ENCODE results near the gene CNBP.
"Not testable (repeated sequence)": the region's sequence is repeated elsewhere in the genome, so short reads cannot be mapped to it uniquely, and the experiment has no call there.

Gene CNBP

DNA sequence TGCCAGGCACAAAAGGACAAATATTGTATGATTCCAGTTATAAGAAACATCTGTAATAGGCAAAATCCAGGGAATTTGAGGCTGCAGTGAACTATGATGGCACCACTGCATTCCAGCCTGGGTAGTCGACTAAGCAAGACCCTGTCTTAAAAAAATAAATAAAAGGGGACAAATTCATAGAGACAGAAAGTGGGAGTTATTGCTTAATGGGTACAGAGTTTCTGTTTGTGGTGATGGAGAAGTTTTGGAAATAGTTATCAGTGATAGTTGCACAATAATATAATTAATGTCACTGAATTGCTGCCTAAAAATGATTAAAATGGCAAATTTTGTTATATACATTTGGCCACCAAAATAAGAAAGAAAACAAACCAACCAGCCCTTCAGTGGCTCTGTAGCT is 27.6 kb upstream of the CNBP start:
- DNase-seq (ENCODE audit: low read depth): peak; percentile 49
- Histone ChIP-seq H3K9ac (ENCODE audit: low read length) (peak overlapping the region; percentile 39), H3K4me1 (ENCODE audit: control insufficient read depth, insufficient read depth, low read length) (peaks cover 19% of the 10 kb centered on the region), H3K9me3 (ENCODE audit: control insufficient read depth, low read length) (no peaks in the 10 kb centered on the region), H3K4me3 (ENCODE audit: low read length) (no peak overlapping the region), H3K36me3 (ENCODE audit: control insufficient read depth, insufficient read depth, low read length, severe bottlenecking) (no peaks in the 10 kb centered on the region), H3K27me3 (replicated peaks; ENCODE audit: control insufficient read depth, insufficient read depth, low read length) (no peaks in the 10 kb centered on the region)

DNA sequence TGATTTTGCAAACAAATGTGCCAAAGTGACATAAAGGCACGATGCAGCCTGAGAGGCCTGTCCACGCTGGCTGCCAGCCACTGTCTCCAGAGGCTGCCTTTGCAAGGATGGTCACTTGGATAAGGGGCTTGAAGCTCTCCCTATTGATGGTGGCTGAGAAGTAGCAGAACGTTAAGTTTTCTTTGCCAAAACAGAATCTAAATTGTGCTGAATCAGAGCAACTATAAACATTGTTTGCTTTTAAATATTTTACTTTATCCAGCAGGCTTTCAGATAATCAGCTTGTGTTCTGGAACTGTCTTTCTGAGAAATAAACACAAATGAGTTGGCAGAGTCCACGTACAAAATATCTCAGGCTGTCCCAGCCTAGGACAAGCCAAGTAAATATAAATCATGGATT is 23.8 kb upstream of the CNBP start:
- H3K9me3 ChIP-seq (ENCODE audit: control insufficient read depth, low read length): no peaks in the 10 kb centered on the region
- H3K4me3 ChIP-seq (ENCODE audit: low read length): no peak overlapping the region
- no peaks in the 10 kb centered on the region for H3K36me3 ChIP-seq (ENCODE audit: control insufficient read depth, insufficient read depth, low read length, severe bottlenecking)
- H3K9ac ChIP-seq (ENCODE audit: low read length): peak overlapping the region; percentile 74
- peak; percentile 43 for DNase-seq (ENCODE audit: low read depth)
- H3K27me3 ChIP-seq (replicated peaks; ENCODE audit: control insufficient read depth, insufficient read depth, low read length): no peaks in the 10 kb centered on the region
- peaks cover 19% of the 10 kb centered on the region for H3K4me1 ChIP-seq (ENCODE audit: control insufficient read depth, insufficient read depth, low read length)

DNA sequence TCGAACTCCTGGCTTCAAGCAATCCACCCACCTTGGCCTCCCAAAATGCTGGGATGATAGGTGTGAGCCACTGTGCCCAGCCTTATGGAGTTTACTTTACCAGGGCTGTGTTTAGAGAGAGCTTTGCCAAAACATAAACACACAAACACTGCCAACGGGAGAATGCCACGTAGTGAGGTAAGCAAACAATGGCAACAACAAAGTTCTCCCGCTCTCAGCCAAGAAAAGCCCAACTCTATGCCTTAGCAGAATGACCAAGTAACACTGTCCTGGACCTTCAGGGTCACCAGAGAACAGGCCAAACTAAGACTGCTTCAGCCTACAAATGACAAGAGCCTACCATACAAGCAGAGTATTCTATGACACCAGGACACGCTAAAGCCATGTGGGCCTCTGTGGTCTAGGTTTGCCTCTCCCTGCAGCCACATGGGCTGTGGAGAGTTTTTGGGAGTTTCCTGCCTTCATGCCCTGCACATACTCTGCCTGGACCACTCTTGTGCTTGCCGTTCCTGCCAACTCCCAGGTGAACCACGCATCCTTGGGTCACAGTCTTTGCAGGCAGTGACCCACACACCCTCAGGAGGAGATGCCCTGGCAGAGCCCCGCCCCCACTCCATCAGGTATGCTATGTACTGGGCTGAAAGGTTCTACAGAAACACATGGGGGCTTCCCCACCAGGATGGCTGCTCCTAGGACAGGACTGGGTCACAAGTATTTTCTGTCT is 21.6 kb upstream of the CNBP start:
- no peaks in the 10 kb centered on the region for H3K27me3 ChIP-seq (replicated peaks; ENCODE audit: control insufficient read depth, insufficient read depth, low read length)
- no peak overlapping the region for H3K9ac ChIP-seq (ENCODE audit: low read length)
- H3K4me1 ChIP-seq (ENCODE audit: control insufficient read depth, insufficient read depth, low read length): peaks cover 7% of the 10 kb centered on the region
- H3K36me3 ChIP-seq (ENCODE audit: control insufficient read depth, insufficient read depth, low read length, severe bottlenecking): no peaks in the 10 kb centered on the region
- no peak overlapping the region for H3K4me3 ChIP-seq (ENCODE audit: low read length)
- no peak for DNase-seq (ENCODE audit: low read depth)
- no peaks in the 10 kb centered on the region for H3K9me3 ChIP-seq (ENCODE audit: control insufficient read depth, low read length)

DNA sequence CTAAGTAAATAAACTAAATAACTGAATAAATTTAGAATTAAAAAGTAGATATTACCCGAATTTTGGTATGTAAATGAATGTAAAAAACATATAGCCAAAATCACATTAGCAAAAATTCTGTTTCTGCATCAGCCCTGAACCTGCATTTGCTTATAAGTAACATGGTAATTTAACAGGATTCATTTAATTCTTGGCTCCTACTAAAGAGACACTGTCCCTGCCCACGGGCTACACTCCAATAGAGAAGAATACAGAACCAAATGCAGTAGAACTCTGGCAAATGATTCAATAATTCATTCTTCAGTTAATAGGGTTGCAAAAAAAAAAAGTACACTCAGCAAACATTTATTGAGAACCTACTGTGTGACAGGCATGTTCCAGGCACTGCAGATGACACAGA is 20.8 kb upstream of the CNBP start:
- no peak for DNase-seq (ENCODE audit: low read depth)
- H3K9me3 ChIP-seq (ENCODE audit: control insufficient read depth, low read length): no peaks in the 10 kb centered on the region
- H3K9ac ChIP-seq (ENCODE audit: low read length): no peak overlapping the region
- H3K27me3 ChIP-seq (replicated peaks; ENCODE audit: control insufficient read depth, insufficient read depth, low read length): no peaks in the 10 kb centered on the region
- H3K4me1 ChIP-seq (ENCODE audit: control insufficient read depth, insufficient read depth, low read length): peaks cover 7% of the 10 kb centered on the region
- H3K4me3 ChIP-seq (ENCODE audit: low read length): no peak overlapping the region
- no peaks in the 10 kb centered on the region for H3K36me3 ChIP-seq (ENCODE audit: control insufficient read depth, insufficient read depth, low read length, severe bottlenecking)

DNA sequence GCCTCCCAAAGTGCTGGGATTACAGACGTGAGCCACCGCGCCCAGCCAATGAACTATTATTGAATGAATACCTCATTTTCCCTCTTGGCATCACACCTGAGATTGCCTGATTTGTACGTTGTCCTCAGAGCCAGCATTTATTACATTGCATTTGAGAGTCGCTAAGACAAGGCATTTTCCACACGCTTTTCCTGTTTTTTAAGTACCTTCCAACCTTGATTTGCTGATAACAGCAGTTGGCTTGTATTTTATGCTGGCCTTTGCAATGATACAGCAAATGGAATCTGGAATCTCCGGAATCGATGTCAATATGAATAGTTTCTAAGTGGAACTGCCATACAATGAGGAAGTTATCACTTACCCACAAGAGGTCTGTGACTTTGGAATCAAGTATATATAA is 15.7 kb upstream of the CNBP start:
- H3K27me3 ChIP-seq (replicated peaks; ENCODE audit: control insufficient read depth, insufficient read depth, low read length): no peaks in the 10 kb centered on the region
- H3K36me3 ChIP-seq (ENCODE audit: control insufficient read depth, insufficient read depth, low read length, severe bottlenecking): no peaks in the 10 kb centered on the region
- no peak overlapping the region for H3K9ac ChIP-seq (ENCODE audit: low read length)
- peaks cover 27% of the 10 kb centered on the region for H3K4me1 ChIP-seq (ENCODE audit: control insufficient read depth, insufficient read depth, low read length)
- no peak overlapping the region for H3K4me3 ChIP-seq (ENCODE audit: low read length)
- DNase-seq (ENCODE audit: low read depth): no peak
- no peaks in the 10 kb centered on the region for H3K9me3 ChIP-seq (ENCODE audit: control insufficient read depth, low read length)

DNA sequence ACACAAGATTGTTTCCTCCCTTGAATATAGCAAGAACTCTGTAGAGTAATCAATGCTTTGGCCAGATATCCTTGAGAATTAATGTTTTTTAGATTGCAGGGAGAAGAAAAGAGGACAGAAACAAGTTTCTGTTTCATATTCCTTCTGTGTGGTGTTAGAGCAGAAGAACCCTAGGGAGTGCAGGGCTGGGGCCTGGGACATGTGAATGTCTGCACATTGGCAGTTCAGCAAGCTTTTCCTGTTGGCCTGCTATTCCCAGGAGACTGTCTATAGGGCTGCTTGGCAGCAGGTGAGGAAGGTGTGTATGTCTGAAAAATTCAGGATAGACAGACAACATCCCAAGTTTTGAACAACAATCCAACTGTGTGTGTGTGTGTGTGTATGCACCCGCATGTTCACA is 13.6 kb upstream of the CNBP start:
- no peaks in the 10 kb centered on the region for H3K36me3 ChIP-seq (ENCODE audit: control insufficient read depth, insufficient read depth, low read length, severe bottlenecking)
- no peak overlapping the region for H3K4me3 ChIP-seq (ENCODE audit: low read length)
- peaks cover 27% of the 10 kb centered on the region for H3K4me1 ChIP-seq (ENCODE audit: control insufficient read depth, insufficient read depth, low read length)
- H3K27me3 ChIP-seq (replicated peaks; ENCODE audit: control insufficient read depth, insufficient read depth, low read length): no peaks in the 10 kb centered on the region
- no peaks in the 10 kb centered on the region for H3K9me3 ChIP-seq (ENCODE audit: control insufficient read depth, low read length)
- DNase-seq (ENCODE audit: low read depth): no peak
- H3K9ac ChIP-seq (ENCODE audit: low read length): peak overlapping the region; percentile 83

DNA sequence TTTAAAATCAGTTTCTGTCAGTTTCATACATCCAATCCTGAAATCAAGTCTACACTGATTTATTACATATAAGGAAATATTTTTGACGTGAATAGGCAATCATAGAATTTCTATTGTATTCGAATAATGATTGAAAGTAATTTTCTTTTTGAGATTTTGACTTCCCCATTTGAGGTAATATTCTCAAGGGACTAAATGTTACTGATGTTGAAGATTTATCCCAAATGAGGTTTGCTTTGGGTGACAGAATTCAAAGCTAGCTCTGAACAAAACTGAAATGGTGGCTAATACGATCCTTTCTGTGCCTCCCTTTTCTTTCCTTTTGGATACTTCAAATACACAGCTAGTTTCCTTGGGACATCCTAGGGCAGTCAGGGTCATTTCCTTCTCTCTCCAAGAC is 12.9 kb upstream of the CNBP start:
- Histone ChIP-seq H3K4me1 (ENCODE audit: control insufficient read depth, insufficient read depth, low read length) (peaks cover 27% of the 10 kb centered on the region), H3K27me3 (replicated peaks; ENCODE audit: control insufficient read depth, insufficient read depth, low read length) (no peaks in the 10 kb centered on the region), H3K9ac (ENCODE audit: low read length) (peak overlapping the region; percentile 83), H3K9me3 (ENCODE audit: control insufficient read depth, low read length) (no peaks in the 10 kb centered on the region), H3K4me3 (ENCODE audit: low read length) (peak overlapping the region; percentile 59), H3K36me3 (ENCODE audit: control insufficient read depth, insufficient read depth, low read length, severe bottlenecking) (no peaks in the 10 kb centered on the region)
- DNase-seq (ENCODE audit: low read depth): no peak

DNA sequence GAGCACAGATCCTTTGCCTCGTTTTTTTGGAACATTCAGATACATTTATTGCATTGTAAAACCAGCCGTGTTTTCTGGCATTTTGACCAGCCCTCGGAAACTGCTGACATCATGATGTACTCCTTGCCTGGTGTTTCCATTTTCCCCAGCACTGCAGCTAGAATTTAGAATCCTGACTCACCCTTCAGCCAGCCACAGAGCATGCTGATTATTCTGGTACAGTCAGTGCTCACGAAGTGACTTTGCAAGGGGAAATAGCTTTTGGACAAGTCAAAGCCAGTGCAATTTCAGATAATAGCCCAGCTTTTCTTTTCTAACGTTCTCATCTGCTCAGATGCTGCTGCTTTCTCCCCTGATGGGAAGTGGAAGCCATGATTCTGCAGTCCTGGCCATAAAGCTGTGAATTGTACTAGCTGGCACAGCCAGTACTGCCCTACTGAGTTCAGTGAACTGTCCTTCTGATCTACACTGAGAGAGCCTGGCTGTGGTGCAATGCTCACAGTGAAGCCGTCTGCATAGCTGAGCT is 12.1 kb upstream of the CNBP start:
- peak; percentile 93 for DNase-seq (ENCODE audit: low read depth)
- H3K36me3 ChIP-seq (ENCODE audit: control insufficient read depth, insufficient read depth, low read length, severe bottlenecking): no peaks in the 10 kb centered on the region
- peak overlapping the region; percentile 83 for H3K9ac ChIP-seq (ENCODE audit: low read length)
- peaks cover 27% of the 10 kb centered on the region for H3K4me1 ChIP-seq (ENCODE audit: control insufficient read depth, insufficient read depth, low read length)
- no peaks in the 10 kb centered on the region for H3K27me3 ChIP-seq (replicated peaks; ENCODE audit: control insufficient read depth, insufficient read depth, low read length)
- H3K4me3 ChIP-seq (ENCODE audit: low read length): peak overlapping the region; percentile 59
- H3K9me3 ChIP-seq (ENCODE audit: control insufficient read depth, low read length): no peaks in the 10 kb centered on the region

DNA sequence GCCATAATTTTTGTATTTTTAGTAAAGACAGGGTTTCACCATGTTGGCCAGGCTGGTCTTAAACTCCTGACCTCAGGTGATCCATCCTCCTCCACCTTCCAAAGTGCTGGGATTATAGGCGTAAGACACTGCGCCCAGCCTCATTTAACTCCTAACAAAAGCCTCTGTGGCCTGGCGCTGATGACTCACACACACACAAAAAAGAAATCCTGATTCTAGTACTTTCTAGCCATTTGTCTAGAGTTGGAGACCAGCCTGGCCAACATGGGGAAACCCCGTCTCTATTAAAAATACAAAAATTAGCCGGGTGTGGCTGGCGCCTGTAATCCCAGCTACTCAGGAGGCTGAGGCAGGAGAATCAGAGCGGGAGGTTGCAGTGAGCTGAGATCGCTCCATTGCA is 6.1 kb upstream of the CNBP start:
- H3K9me3 ChIP-seq (ENCODE audit: control insufficient read depth, low read length); H3K4me3 ChIP-seq (ENCODE audit: low read length); H3K9ac ChIP-seq (ENCODE audit: low read length); DNase-seq (ENCODE audit: low read depth); H3K36me3 ChIP-seq (ENCODE audit: control insufficient read depth, insufficient read depth, low read length, severe bottlenecking); H3K27me3 ChIP-seq (replicated peaks; ENCODE audit: control insufficient read depth, insufficient read depth, low read length): not testable (repeated sequence)
- peaks cover 22% of the 10 kb centered on the region for H3K4me1 ChIP-seq (ENCODE audit: control insufficient read depth, insufficient read depth, low read length)

DNA sequence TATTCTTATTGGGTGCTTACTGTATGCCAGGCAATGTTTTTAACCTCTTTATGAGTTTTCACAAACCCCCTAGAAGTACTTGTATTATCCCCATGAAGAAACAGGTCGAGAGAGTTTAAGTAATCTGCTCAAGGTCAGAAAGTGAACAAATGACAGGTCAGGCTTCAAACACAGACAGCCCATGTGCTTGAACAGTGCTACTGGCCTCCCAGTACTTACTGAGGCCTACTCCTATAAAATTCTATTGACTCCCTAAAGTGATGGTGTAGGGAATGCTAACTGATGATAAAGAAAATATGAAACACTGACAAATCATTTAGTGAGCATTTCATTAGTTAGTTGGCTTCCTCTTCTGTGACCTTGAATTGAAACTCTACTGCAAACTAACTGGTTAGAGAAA is 4.2 kb upstream of the CNBP start:
- Histone ChIP-seq H3K27me3 (replicated peaks; ENCODE audit: control insufficient read depth, insufficient read depth, low read length) (no peaks in the 10 kb centered on the region), H3K4me3 (ENCODE audit: low read length) (no peak overlapping the region), H3K36me3 (ENCODE audit: control insufficient read depth, insufficient read depth, low read length, severe bottlenecking) (no peaks in the 10 kb centered on the region), H3K9ac (ENCODE audit: low read length) (no peak overlapping the region), H3K4me1 (ENCODE audit: control insufficient read depth, insufficient read depth, low read length) (peaks cover 24% of the 10 kb centered on the region), H3K9me3 (ENCODE audit: control insufficient read depth, low read length) (no peaks in the 10 kb centered on the region)
- DNase-seq (ENCODE audit: low read depth): no peak

DNA sequence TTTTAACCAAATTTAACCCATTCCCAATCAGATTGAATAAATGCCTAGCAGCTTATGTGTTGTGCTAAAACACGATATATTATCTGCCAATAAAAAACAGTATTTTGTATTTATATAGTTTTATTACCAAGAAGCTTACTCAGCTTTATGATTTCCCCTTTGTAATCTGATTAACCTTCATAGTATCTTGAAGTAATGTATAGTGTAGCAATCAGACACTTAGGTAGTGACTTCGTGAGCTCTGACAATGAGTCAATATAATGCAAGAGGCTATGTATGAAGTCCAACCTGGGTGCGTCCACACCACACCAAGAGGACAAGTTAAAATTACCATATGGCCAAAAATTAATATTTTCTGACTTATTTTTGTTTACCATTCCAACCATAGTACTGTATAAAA is 2.1 kb upstream of the CNBP start:
- DNase-seq (ENCODE audit: low read depth): no peak
- Histone ChIP-seq H3K9me3 (ENCODE audit: control insufficient read depth, low read length) (no peaks in the 10 kb centered on the region), H3K9ac (ENCODE audit: low read length) (no peak overlapping the region), H3K36me3 (ENCODE audit: control insufficient read depth, insufficient read depth, low read length, severe bottlenecking) (no peaks in the 10 kb centered on the region), H3K4me3 (ENCODE audit: low read length) (no peak overlapping the region), H3K4me1 (ENCODE audit: control insufficient read depth, insufficient read depth, low read length) (peaks cover 25% of the 10 kb centered on the region), H3K27me3 (replicated peaks; ENCODE audit: control insufficient read depth, insufficient read depth, low read length) (no peaks in the 10 kb centered on the region)
